Activated naive CD8-positive, alpha-beta T cell treated with anti-CD3 and anti-CD28 coated beads for 36 hours (primary cell): Measurements from ENCODE around the gene ARHGEF37. TPM values are rescaled to one million over a fixed set of nuclear protein-coding genes. Genes with fewer than 3 reads are reported as not detected.
"Not testable (repeated sequence)": the region's sequence is repeated elsewhere in the genome, so short reads cannot be mapped to it uniquely, and the experiment has no call there.

Source experiments
- DNase-seq: peaks from one replicate; pipeline ENCODE4 v3.0.0; 2021
- H3K27ac Mint-ChIP-seq: one replicate; pipeline ENCODE4 v1.8.0; 2022; ENCODE audit warnings: mild to moderate bottlenecking, moderate library complexity, mixed read lengths
- H3K27me3 Mint-ChIP-seq: one replicate; pipeline ENCODE4 v1.8.0; 2022; ENCODE audit warnings: mild to moderate bottlenecking, mixed read lengths
- H3K36me3 Mint-ChIP-seq: one replicate; pipeline ENCODE4 v1.8.0; 2021; ENCODE audit warnings: mild to moderate bottlenecking, mixed read lengths
- H3K4me1 Mint-ChIP-seq: one replicate; pipeline ENCODE4 v1.8.0; 2021; ENCODE audit warnings: mixed read lengths
- H3K4me3 Mint-ChIP-seq: one replicate; pipeline ENCODE4 v1.8.0; 2022; ENCODE audit warnings: mild to moderate bottlenecking, moderate library complexity, mixed read lengths
- H3K9me3 Mint-ChIP-seq: one replicate; pipeline ENCODE4 v1.8.0; 2022; ENCODE audit warnings: mixed read lengths
- total RNA-seq, 2 experiments: library from RNA; stranded (reverse); gene quantifications; one replicate each; pipeline ENCODE4 v1.2.3, GENCODE V29; 2021

ARHGEF37 gene, protein sequence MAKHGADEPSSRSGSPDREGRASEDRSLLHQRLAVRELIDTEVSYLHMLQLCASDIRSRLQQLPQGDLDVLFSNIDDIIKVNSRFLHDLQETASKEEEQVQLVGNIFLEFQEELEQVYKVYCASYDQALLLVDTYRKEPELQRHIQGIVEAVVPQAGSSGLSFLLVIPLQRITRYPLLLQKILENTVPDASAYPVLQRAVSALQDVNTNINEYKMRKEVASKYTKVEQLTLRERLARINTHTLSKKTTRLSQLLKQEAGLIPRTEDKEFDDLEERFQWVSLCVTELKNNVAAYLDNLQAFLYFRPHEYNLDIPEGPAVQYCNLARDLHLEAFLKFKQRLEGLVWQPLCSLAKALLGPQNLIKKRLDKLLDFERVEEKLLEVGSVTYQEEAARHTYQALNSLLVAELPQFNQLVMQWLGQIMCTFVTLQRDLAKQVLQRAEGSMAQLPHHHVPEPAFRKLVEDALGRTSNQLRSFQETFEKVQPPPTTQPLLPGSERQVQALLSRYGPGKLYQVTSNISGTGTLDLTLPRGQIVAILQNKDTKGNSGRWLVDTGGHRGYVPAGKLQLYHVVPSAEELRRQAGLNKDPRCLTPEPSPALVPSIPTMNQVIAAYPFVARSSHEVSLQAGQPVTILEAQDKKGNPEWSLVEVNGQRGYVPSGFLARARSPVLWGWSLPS
- 1 to 10 TPM; 1.4 to 2.3 TPM for total RNA-seq

DNA sequence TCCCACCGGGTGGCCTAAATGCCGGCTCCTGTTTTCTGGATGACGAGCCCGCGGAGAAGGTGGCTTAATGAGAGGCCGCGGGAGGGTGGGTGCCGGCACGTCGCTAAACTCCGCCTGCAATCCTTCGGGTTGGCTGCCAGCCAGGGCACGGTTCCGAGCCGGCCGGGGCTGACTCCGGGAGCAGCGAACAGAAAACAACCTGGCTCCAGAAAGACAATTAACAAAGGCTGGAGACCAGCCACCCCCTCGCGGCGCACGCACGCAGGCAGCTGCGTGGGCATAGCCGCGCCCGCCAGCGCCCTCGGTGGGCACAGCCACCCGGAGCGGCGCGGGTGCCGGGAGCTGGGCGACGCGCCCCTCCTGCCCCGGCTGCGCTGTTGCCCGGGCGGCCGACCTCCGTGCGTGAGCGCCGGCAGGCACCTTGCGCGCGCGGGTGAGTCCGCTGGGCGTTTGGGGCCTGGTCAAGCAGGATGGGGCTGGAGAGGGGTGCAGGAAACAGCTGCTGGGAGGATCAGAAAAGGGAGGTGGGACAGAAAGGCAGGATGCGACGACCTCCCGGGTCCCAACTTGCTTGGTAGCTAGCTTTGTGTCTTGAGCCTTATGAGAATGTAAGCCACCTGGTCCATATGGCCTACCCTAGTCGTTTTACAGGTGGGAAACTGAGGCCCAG is at the start of gene ARHGEF37:
Gene ARHGEF37, plus strand, starts transcription at position 307 of the 670 bp plus-strand sequence. CDS start 16,272 bp downstream, outside the sequence.
- peak within 1 kb of the TSS; percentile 73 for H3K4me3 Mint-ChIP-seq
- no peak within 1 kb of the TSS for H3K27ac Mint-ChIP-seq
- H3K27me3 Mint-ChIP-seq: peaks cover 9% of the 10 kb centered on the region
- H3K36me3 Mint-ChIP-seq: peaks cover 3% of the 10 kb centered on the region
- H3K4me1 Mint-ChIP-seq: peaks cover 17% of the 10 kb centered on the region
- DNase-seq: peak; percentile 54
- H3K9me3 Mint-ChIP-seq: no peaks in the 10 kb centered on the region

- H3K9me3 Mint-ChIP-seq: no peaks in the 10 kb centered on the region
- H3K27ac Mint-ChIP-seq: no peak overlapping the region
- H3K27me3 Mint-ChIP-seq: no peaks in the 10 kb centered on the region
- H3K36me3 Mint-ChIP-seq: peaks cover 43% of the 10 kb centered on the region
- no peak overlapping the region for H3K4me3 Mint-ChIP-seq
- DNase-seq: no peak
- H3K4me1 Mint-ChIP-seq: peaks cover 68% of the 10 kb centered on the region
Measured at GRCh38 chr5:149532413-149532812, 48.9 kb upstream of the ARHGEF37 start.

DNA sequence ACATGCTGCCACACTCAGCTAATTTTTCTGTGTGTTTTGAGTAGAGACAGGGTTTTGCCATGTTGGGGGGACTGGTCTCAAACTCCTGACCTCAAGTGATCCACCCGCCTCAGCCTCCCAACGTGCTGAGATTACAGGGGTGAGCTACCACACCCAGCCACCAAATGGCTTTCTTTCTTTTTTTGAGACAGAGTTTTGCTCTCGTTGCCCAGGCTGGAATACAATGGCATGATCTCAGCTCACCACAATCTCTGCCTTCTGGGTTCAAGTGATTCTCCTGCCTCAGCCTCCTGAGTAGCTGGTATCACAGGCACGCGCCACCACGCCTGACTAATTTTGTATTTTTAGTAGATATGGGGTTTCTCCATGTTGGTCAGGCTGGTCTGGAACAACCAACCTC is 45.5 kb upstream of the ARHGEF37 start:
- not testable (repeated sequence) for H3K27ac Mint-ChIP-seq, H3K27me3 Mint-ChIP-seq, H3K4me3 Mint-ChIP-seq, H3K9me3 Mint-ChIP-seq, DNase-seq
- Mint-ChIP-seq H3K36me3 (peaks cover 42% of the 10 kb centered on the region), H3K4me1 (peaks cover 57% of the 10 kb centered on the region)

DNA sequence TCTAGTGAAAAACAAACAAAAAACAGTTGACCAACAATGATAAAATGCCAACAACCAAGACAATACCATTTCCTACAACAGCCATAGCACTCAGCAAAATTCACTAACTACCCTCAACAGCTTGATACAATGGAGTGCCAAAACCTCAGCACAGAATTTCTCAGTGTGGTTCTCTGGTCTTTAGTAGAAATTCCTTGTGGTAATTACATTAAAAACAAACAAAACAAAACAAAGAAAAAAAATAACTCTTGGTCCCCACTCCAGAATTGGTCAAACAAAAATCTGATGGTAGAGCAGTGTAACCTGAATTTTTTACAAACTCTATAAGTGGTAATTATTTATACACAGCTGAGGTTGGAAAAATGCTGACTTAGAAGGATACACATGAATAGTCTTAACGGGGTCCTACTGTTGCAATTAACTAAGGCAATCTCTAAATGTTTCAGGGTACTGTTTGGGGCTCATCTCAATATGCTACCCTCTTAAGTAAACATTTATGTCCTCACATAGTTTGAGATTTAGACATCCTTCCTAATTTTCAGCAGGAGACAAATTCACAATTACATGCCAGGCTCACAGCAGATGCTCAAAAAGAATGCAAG is 43.8 kb upstream of the ARHGEF37 start:
- Mint-ChIP-seq H3K27ac (no peak overlapping the region), H3K4me1 (peaks cover 54% of the 10 kb centered on the region), H3K36me3 (peaks cover 43% of the 10 kb centered on the region)

GRCh38 chr5:149540089-149540488 is 41.2 kb upstream of the ARHGEF37 start:
- no peaks in the 10 kb centered on the region for H3K9me3 Mint-ChIP-seq
- no peak for DNase-seq
- peak overlapping the region; percentile 67 for H3K27ac Mint-ChIP-seq
- H3K4me1 Mint-ChIP-seq: peaks cover 54% of the 10 kb centered on the region
- H3K36me3 Mint-ChIP-seq: peaks cover 39% of the 10 kb centered on the region
- H3K4me3 Mint-ChIP-seq: peak overlapping the region; percentile 46
- H3K27me3 Mint-ChIP-seq: no peaks in the 10 kb centered on the region

More for the DNA sequence above, 43.8 kb upstream of the ARHGEF37 start:
- no peaks in the 10 kb centered on the region for H3K9me3 Mint-ChIP-seq
- no peak overlapping the region for H3K4me3 Mint-ChIP-seq
- DNase-seq: no peak
- no peaks in the 10 kb centered on the region for H3K27me3 Mint-ChIP-seq

GRCh38 chr5:149541893-149542292 is 39.4 kb upstream of the ARHGEF37 start:
- H3K36me3 Mint-ChIP-seq: peaks cover 43% of the 10 kb centered on the region
- H3K9me3 Mint-ChIP-seq: no peaks in the 10 kb centered on the region
- H3K27me3 Mint-ChIP-seq: no peaks in the 10 kb centered on the region
- H3K27ac Mint-ChIP-seq: no peak overlapping the region
- H3K4me1 Mint-ChIP-seq: peaks cover 55% of the 10 kb centered on the region
- H3K4me3 Mint-ChIP-seq: no peak overlapping the region
- no peak for DNase-seq

DNA sequence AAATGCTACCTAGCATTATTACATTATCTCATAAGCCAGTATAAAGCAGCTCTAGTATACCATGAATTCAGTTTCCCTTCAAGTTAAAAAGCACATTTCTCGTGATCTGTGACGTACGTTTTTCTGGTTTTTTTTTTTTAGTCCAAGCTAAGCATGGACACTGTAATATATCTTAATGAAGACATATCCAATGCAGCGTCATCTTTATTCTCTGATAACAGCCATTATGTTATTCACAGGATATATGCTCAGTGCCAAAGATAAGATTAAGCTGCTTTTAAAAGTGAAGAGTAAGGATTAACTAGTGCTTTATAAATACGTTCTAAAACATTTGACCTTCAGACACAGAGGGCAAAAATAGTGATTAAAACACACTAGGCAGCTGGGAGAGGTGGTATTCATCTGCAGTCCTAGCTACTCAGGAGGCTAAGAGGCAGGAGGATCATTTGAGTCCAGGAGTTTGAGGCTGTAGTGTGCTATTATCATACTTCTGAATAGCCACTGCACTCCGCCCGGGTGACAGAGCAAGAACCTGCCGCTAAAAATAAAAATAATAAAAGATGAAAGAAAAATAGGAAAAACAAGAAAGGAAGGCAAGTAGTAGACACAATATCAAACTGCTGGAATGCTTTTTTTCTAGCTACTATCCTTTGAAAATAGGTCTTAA is 37.8 kb upstream of the ARHGEF37 start:
- Mint-ChIP-seq H3K4me3 (no peak overlapping the region), H3K36me3 (peaks cover 46% of the 10 kb centered on the region), H3K27ac (peak overlapping the region; percentile 34), H3K4me1 (peaks cover 58% of the 10 kb centered on the region), H3K27me3 (no peaks in the 10 kb centered on the region), H3K9me3 (no peaks in the 10 kb centered on the region)
- no peak for DNase-seq

GRCh38 chr5:149544028-149544420 is 37.3 kb upstream of the ARHGEF37 start:
- no peak overlapping the region for H3K27ac Mint-ChIP-seq

GRCh38 chr5:149545327-149545726 is 36.0 kb upstream of the ARHGEF37 start:
- Mint-ChIP-seq H3K36me3 (peaks cover 58% of the 10 kb centered on the region), H3K4me1 (peaks cover 54% of the 10 kb centered on the region), H3K27ac (no peak overlapping the region), H3K27me3 (no peaks in the 10 kb centered on the region), H3K4me3 (no peak overlapping the region), H3K9me3 (no peaks in the 10 kb centered on the region)
- DNase-seq: no peak

More at GRCh38 chr5:149544028-149544420, 37.3 kb upstream of the ARHGEF37 start:
- Mint-ChIP-seq H3K27me3 (no peaks in the 10 kb centered on the region), H3K9me3 (no peaks in the 10 kb centered on the region), H3K4me1 (peaks cover 61% of the 10 kb centered on the region), H3K4me3 (no peak overlapping the region), H3K36me3 (peaks cover 49% of the 10 kb centered on the region)
- no peak for DNase-seq

GRCh38 chr5:149546974-149547373 is 34.3 kb upstream of the ARHGEF37 start:
- peaks cover 58% of the 10 kb centered on the region for H3K36me3 Mint-ChIP-seq
- H3K4me1 Mint-ChIP-seq: peaks cover 51% of the 10 kb centered on the region
- DNase-seq: no peak
- no peaks in the 10 kb centered on the region for H3K9me3 Mint-ChIP-seq
- H3K27ac Mint-ChIP-seq: peak overlapping the region; percentile 78
- no peaks in the 10 kb centered on the region for H3K27me3 Mint-ChIP-seq
- peak overlapping the region; percentile 46 for H3K4me3 Mint-ChIP-seq

- Mint-ChIP-seq H3K27ac (peak overlapping the region; percentile 94), H3K4me3 (peak overlapping the region; percentile 97), H3K4me1 (peaks cover 38% of the 10 kb centered on the region), H3K27me3 (no peaks in the 10 kb centered on the region), H3K9me3 (no peaks in the 10 kb centered on the region), H3K36me3 (peaks cover 51% of the 10 kb centered on the region)
- peak; percentile 32 for DNase-seq
Measured at GRCh38 chr5:149549461-149550267, 31.6 kb upstream of the ARHGEF37 start.

- peak overlapping the region; percentile 97 for H3K4me3 Mint-ChIP-seq
- DNase-seq: no peak
- peak overlapping the region; percentile 94 for H3K27ac Mint-ChIP-seq
- no peaks in the 10 kb centered on the region for H3K27me3 Mint-ChIP-seq
- peaks cover 46% of the 10 kb centered on the region for H3K36me3 Mint-ChIP-seq
- H3K9me3 Mint-ChIP-seq: no peaks in the 10 kb centered on the region
- peaks cover 34% of the 10 kb centered on the region for H3K4me1 Mint-ChIP-seq
Measured at GRCh38 chr5:149550268-149550583, 31.1 kb upstream of the ARHGEF37 start.

- no peaks in the 10 kb centered on the region for H3K27me3 Mint-ChIP-seq
- H3K27ac Mint-ChIP-seq: peak overlapping the region; percentile 94
- peaks cover 32% of the 10 kb centered on the region for H3K4me1 Mint-ChIP-seq
- H3K4me3 Mint-ChIP-seq: peak overlapping the region; percentile 97
- peak; percentile 13 for DNase-seq
- H3K36me3 Mint-ChIP-seq: peaks cover 42% of the 10 kb centered on the region
- H3K9me3 Mint-ChIP-seq: no peaks in the 10 kb centered on the region
Measured at GRCh38 chr5:149550594-149551226, 30.6 kb upstream of the ARHGEF37 start.
